Measurements from ENCODE around the gene MYH6.

DNA sequence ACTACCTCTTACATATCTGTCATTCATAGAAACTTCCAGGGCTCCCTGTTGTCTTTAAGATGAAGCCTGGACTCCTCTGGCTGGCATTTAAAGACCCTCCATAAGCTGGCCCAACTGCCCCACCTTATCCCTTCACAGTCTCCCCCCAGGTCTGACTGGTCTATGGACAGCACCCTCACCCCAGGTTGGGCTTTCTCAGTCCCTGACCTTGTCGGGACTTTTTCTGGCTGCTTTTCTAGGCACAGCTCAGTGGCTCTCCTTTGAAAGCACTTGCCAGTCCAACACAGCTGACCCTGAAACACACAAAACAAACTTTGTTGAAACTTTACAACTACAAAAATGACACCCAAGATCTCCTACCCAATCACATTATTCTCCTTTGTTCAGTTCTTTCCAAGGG lies 41.2 kb upstream of the MYH6 start:
- TF ChIP-seq, protein P1, sequence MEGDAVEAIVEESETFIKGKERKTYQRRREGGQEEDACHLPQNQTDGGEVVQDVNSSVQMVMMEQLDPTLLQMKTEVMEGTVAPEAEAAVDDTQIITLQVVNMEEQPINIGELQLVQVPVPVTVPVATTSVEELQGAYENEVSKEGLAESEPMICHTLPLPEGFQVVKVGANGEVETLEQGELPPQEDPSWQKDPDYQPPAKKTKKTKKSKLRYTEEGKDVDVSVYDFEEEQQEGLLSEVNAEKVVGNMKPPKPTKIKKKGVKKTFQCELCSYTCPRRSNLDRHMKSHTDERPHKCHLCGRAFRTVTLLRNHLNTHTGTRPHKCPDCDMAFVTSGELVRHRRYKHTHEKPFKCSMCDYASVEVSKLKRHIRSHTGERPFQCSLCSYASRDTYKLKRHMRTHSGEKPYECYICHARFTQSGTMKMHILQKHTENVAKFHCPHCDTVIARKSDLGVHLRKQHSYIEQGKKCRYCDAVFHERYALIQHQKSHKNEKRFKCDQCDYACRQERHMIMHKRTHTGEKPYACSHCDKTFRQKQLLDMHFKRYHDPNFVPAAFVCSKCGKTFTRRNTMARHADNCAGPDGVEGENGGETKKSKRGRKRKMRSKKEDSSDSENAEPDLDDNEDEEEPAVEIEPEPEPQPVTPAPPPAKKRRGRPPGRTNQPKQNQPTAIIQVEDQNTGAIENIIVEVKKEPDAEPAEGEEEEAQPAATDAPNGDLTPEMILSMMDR (IDR thresholded peaks at IDR 0.05) = no peak
- TF ChIP-seq, protein P2, sequence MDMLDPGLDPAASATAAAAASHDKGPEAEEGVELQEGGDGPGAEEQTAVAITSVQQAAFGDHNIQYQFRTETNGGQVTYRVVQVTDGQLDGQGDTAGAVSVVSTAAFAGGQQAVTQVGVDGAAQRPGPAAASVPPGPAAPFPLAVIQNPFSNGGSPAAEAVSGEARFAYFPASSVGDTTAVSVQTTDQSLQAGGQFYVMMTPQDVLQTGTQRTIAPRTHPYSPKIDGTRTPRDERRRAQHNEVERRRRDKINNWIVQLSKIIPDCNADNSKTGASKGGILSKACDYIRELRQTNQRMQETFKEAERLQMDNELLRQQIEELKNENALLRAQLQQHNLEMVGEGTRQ (CRISPR knock-in tag; IDR thresholded peaks at IDR 0.05) = no peak
- TF ChIP-seq, protein P3, sequence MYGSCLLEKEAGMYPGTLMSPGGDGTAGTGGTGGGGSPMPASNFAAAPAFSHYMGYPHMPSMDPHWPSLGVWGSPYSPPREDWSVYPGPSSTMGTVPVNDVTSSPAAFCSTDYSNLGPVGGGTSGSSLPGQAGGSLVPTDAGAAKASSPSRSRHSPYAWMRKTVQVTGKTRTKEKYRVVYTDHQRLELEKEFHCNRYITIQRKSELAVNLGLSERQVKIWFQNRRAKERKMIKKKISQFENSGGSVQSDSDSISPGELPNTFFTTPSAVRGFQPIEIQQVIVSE (CRISPR knock-in tag; IDR thresholded peaks at IDR 0.05; ENCODE audit: borderline replicate concordance) = no peak
- TF ChIP-seq JUN (CRISPR knock-in tag; IDR thresholded peaks at IDR 0.05) (no peak), STAT6 (CRISPR knock-in tag; conservative IDR thresholded peaks at IDR 0.05; ENCODE audit: low read depth) (no peak), SP1 (CRISPR knock-in tag; conservative IDR thresholded peaks at IDR 0.05) (no peak), E2F1 (CRISPR knock-in tag; IDR thresholded peaks at IDR 0.05) (no peak), ZBTB21 (CRISPR knock-in tag; IDR thresholded peaks at IDR 0.05; ENCODE audit: borderline replicate concordance) (no peak), ZNF416 (CRISPR knock-in tag; IDR thresholded peaks at IDR 0.05) (no peak), TEAD4 (CRISPR knock-in tag; IDR thresholded peaks at IDR 0.05) (no peak)
- TF ChIP-seq, protein P4, sequence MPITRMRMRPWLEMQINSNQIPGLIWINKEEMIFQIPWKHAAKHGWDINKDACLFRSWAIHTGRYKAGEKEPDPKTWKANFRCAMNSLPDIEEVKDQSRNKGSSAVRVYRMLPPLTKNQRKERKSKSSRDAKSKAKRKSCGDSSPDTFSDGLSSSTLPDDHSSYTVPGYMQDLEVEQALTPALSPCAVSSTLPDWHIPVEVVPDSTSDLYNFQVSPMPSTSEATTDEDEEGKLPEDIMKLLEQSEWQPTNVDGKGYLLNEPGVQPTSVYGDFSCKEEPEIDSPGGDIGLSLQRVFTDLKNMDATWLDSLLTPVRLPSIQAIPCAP (CRISPR knock-in tag; IDR thresholded peaks at IDR 0.05) = no peak
